GM18505 (cell line): ENCODE measurements around the gene TNFSF8.

Experiments
- ATAC-seq: cut with Tn5 transposase; IDR thresholded peaks from one replicate; pipeline ENCODE4 v1.9.1; 2021; ENCODE audit not compliant: unreplicated experiment
- POLR2A ChIP-seq: IDR thresholded peaks from 4 replicates; pipeline ENCODE4 v1.6.1; 2011; ENCODE audit warnings: borderline replicate concordance; ENCODE audit not compliant: insufficient read depth, insufficient read length; ENCODE audit errors: extremely low read depth

Gene TNFSF8, protein sequence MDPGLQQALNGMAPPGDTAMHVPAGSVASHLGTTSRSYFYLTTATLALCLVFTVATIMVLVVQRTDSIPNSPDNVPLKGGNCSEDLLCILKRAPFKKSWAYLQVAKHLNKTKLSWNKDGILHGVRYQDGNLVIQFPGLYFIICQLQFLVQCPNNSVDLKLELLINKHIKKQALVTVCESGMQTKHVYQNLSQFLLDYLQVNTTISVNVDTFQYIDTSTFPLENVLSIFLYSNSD

DNA sequence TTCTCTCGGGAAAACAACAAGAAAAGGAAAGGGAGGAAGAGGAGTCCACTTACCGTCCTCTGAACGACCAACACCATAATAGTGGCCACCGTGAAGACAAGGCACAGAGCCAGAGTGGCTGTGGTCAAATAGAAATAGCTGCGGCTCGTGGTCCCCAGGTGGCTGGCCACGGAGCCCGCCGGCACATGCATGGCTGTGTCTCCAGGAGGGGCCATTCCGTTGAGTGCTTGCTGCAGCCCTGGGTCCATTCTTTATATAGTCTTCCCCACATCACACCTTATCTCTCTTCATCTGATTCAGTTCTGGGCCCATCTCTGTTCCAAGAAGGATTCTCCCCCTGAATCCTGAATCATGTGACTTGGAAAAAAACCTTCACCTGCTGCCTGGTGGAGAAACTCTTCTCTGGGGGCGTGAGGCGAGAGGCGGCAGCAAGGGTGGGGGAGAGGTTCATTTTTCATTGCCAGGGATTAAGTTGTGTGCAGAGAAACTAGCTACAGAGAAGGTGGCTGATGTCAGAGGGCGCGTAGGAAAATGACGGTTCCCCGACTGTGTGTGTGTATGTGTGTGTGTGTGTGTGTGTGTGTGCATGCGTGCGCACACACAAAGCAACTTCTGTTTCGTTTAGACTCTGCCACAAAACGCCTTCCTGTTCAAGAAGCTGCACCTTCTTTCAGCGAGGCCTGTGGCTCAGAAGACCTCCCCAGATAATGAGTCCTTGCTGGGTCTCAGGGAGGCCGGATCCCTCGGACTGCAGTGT is at the start of gene TNFSF8:
Gene TNFSF8, minus strand, starts transcription at position 536 of the 757 bp plus-strand sequence. Its CDS starts 288 bp downstream, at position 248.
- no peak for TF ChIP-seq POLR2A

GRCh38 chr9:114973216-114973615 is 42.8 kb upstream of the TNFSF8 start:
- no peak for TF ChIP-seq POLR2A
- no peak for ATAC-seq

More for the DNA sequence above, at the start of gene TNFSF8:
- no peak for ATAC-seq

DNA sequence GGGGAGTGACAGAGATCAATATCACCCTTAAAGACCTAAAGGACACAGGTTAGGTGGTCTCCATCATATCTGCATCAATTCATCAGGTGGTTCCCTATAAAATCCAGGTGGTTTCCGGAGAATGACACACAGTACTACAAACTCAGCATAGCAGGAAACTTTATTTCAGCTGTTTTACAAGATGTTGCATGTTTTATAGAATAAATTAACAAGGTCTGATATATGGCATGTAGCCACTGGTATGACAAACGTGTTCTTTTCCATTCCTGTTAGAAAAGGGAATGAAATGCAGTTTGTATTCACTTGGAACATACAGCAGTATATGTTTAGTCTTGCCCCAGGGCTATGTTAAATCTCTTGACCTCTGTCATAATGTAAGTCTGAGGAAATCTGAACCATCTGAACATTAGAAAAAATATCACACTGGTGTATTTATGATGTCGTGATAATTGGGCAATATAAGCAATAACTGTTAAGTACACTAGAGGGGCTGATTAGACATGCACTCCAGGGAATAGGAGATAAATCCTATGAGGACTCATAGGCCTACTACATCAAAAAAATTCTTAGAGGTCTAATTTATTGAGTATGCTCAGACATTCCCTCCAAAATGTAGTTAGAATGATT is 42.2 kb upstream of the TNFSF8 start:
- no peak for TF ChIP-seq POLR2A
- no peak for ATAC-seq

DNA sequence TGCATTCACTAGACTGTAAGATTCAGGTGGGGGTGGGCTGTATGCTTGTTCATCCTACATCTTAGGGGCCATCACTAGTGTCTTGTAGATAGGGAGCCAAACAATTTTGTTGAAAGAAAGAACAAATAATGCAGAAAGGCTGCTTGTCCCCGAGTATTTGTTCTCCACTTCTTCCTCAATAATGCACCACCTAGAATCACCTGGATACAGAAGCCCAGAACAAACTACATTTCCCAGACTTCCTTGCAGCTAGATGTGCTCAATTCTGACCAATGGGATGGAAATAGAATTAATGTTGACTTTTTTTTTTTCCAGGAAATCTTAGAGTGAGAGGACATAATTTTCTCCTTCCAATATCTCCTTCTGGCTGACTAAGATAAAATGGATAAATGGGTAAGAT is 38.9 kb upstream of the TNFSF8 start:
- no peak for ATAC-seq
- no peak for TF ChIP-seq POLR2A

- ATAC-seq, result no peak
- TF ChIP-seq POLR2A, result no peak
Measured at GRCh38 chr9:114968671-114969070, 38.3 kb upstream of the TNFSF8 start.

DNA sequence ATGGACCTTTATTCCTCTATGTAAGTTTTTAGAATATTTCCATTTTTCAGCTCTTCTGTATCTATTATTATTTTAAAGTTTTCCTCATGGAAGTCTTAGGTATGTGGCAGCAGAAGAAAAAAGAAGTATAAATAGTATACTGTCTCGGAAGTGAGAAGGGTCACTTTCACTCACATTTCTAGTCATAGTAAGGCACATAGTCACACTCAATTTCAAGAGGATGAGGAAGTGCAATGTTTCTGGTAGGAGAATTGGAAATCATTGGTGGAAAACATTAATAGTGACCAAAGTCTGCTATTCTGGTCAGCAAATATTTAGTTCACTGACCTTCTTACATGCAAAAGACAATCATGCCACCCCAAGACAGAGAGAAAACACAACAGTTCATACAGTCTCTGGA is 35.2 kb upstream of the TNFSF8 start:
- ATAC-seq, result no peak
- TF ChIP-seq POLR2A, result no peak

- TF ChIP-seq POLR2A, result no peak
- ATAC-seq, result no peak
Measured at GRCh38 chr9:114962809-114963208, 32.4 kb upstream of the TNFSF8 start.

GRCh38 chr9:114960276-114960675 is 29.9 kb upstream of the TNFSF8 start:
- TF ChIP-seq POLR2A, result no peak
- ATAC-seq, result no peak

GRCh38 chr9:114958844-114959235 is 28.4 kb upstream of the TNFSF8 start:
- ATAC-seq, result no peak
- no peak for TF ChIP-seq POLR2A

GRCh38 chr9:114958021-114958843 is 27.8 kb upstream of the TNFSF8 start:
- no peak for TF ChIP-seq POLR2A
- ATAC-seq, result no peak

GRCh38 chr9:114957558-114957957 is 27.2 kb upstream of the TNFSF8 start:
- no peak for ATAC-seq
- no peak for TF ChIP-seq POLR2A

DNA sequence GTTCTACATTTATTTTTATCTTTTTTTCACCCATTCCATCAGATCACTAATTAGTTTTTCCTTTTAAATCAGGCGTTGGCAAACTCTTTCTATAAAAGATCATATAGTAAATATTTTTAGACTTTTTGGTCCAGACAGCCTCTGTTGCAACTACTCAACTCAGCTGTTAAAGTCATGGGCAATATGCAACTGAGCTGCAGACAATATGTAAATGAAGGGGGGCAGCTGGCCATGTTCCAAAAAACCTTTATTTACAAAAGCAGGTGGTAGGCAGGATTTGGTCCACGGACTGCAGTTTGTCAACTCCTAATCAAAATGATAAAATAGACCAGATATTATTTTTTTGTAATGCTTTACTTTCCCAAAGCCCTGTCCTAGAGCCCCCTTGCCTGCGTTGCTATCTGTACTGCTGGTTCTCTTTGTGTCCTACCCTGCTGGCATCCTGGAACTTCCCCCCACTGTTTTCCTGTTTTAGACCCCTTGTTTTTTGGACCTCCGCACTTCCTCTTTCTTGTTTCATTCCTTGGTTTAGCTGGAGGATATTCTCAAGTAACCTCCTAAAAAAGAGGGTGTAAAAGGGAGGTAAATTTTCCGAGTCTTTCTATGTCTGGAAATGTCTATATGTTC is 24.7 kb upstream of the TNFSF8 start:
- no peak for ATAC-seq
- TF ChIP-seq POLR2A, result no peak

DNA sequence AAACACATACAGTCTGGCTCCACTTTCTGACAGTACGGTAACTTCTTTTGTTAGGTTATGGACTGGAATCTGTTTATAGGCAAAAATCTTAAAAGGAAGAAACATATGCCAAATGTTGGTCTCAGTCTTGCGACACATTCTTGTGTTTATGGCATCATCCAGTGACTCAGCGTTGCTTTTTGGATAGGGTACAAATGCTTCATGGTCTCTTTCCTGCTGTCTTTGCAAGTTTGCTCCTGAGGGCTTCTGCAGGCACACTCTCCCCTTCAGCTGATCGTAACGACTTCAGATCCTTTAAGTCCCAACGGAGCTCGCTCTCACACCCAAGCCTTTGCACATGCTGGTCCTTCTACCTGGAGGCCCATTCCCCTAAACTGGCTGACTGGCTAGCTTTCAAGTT is 23.6 kb upstream of the TNFSF8 start:
- no peak for TF ChIP-seq POLR2A
- ATAC-seq, result no peak
